NCI-H2171 treated with DMSO at 0.1 percent for 48 hours (cell line): ENCODE measurements around the gene MGST2.

Experiments used
- DNase-seq: peaks from one replicate; lab custom pipeline; 2025; lab: John Stamatoyannopoulos, UW

MGST2 gene

DNA sequence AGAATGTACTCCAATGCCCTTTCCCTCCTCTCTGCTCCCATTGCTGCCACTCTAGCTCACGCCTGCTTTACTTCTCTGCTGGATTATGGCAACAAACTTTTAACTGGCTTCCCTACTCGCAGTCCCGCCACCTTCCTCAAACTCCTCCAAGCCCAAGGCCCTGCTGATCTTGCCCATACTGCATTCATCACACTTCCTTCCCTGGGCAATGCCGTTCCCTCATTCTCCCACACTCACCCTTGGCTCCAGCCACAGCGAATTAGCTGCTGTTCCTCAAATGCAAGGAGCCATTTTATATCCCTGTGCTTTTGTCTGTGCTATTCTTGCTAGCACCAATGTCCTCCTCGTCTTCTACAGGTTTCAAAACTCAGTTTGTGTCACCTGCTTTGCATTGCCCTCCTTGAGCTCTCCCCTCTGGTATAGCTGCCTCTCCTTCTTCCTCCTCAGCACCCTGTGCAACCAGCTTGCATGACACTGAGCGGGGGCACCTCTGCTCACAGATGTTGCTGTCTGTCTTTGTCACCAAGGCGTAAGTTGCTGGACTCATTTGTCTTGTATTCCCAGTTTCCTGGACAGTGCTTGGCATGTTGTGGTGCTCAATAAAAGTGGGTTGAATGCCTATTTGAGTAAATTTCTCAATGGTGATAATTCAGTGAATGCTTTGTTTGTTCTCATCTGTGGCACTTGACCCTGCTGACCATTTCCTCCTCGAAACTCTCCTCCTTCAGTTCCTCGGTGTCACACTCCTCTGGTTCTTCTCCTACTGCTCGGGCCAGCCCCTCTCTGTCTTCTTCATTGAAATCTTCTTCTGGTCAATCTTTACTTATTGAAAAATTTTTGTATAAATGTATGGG is 22.4 kb upstream of the MGST2 start:
- no peak for DNase-seq

DNA sequence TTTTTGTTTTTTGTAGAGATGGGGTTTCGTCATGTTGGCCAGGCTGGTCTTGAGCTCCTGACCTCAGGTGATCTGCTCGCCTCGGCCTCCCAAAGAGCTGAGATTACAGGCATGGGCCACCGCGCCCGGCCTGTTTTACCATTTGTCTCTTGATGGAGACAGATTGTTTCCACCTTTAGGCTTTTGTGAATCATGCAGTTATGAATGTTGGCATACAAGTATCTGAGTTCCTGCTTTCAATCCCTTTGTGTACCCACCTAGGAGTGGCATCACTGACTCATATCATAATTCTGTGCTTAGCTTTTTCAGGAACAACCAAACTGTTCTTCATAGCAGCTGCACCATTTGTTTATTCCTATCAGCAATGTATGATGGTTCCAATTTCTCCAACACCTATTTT is 20.2 kb upstream of the MGST2 start:
- DNase-seq = no peak

DNA sequence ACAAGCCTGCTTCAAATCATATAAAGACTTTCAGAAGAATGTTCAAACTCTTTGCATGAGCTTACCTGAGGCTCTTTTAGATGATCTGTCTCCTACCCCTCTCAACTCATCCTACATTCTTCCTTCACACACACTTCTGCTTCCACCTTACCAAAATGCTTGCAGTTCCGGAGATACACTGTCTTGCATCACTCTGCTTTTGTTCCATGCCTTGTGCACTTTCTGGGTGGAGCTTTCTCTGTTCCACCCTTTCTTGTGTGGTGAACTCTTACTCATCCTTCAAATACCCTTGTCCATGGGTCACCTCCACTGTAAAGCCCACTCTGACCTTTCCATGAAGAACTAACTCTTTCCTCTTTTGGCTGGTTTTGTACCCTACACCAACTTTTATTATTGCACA is 18.4 kb upstream of the MGST2 start:
- no peak for DNase-seq

DNA sequence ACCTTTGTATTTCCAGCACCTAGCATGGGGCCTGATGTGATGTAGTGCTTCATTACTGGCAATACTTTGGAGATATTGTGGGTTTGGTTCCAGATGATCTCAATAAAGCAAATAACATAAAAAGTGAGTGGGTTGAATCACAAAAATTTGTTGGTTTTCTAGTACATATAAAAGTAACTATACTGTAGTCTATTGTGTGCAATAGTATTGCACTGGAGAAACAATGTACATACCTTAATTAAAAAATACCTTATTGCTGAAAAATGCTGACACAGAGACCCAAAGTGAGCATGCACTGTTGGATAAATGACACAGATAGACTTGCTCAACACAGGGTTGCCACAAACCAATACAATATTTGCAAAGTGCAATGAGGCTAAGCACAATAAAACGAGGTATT is 17.7 kb upstream of the MGST2 start:
- DNase-seq = no peak

DNA sequence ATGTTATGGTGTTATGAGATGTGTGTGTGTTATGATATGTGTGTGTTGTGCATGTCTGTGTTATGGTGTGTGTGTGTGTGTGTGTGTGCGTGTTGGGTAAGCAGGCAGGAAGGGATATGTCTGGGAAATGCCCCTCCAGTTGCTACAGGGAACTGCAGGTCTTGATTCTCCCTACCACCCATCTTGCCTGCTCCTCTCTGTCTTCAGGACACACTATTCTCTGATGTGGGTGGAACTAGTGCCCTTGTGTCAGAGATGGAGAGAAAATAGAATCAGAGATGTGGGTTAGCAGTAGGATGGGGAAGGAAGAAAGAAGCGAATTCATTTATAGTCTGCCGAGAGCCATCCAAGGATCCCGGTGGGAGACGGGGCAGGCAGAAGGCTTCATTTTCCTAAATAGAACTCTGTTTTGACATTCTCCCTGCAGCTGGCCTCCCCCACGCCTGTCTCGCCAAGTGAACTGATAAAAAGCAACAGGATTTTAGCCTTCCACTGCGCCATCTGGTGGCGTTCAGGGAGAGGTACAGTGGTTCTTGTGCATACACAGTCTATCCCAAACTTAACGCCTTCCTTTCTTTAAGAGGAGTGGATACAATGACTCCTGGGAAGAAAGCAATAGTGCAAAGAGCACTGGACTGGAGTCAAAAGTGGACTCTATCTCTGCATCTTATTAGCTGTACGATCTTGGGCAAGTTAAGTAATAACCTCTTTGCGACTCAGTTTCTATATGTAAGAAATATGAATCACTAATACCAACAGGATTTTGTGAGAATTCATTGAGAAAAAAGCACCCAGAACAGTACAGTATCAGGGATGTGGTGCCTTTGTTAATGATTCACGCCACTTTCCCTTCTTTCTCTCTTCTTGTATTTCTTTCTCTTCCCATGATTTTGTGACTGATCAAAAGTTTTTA is 14.1 kb upstream of the MGST2 start:
- DNase-seq = peak; percentile 71

DNA sequence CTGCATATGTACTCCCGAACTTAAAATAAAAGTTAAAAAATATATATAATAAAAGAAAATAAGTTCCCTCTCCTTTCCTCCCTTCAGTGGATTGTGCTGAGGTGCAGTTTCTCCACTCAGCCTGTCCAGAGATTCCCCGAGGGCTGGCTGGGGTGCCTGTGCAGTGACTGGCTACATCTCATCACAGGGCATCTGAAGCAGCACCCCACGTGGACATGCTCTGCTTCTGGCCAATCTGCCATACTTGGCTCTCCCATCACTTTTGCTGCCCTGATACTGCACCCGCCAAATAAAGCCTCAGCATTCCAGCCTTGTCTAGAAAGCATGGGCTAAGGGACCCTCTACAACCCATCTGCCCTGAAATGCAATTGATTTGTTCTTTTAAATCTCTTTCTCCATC is 11.1 kb upstream of the MGST2 start:
- no peak for DNase-seq

DNA sequence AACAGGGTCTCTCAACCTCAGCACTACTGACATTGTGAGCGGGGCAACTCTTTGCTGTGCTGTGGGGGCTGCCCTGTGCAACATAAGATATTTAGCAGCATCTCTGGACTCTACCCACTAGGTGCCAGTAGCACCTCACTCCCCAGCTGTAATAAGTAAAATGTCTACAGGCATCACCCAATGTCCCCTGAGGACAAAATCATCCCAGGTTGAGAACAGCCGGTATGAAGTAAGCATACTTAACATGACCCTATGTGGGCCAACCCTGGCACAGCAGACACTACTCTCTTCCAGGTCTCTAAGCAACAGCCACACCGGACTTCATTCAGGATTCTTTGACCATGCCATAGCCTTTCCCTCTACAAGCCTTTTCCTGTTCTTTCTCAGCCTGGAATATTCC is 10.5 kb upstream of the MGST2 start:
- DNase-seq = peak; percentile 61

DNA sequence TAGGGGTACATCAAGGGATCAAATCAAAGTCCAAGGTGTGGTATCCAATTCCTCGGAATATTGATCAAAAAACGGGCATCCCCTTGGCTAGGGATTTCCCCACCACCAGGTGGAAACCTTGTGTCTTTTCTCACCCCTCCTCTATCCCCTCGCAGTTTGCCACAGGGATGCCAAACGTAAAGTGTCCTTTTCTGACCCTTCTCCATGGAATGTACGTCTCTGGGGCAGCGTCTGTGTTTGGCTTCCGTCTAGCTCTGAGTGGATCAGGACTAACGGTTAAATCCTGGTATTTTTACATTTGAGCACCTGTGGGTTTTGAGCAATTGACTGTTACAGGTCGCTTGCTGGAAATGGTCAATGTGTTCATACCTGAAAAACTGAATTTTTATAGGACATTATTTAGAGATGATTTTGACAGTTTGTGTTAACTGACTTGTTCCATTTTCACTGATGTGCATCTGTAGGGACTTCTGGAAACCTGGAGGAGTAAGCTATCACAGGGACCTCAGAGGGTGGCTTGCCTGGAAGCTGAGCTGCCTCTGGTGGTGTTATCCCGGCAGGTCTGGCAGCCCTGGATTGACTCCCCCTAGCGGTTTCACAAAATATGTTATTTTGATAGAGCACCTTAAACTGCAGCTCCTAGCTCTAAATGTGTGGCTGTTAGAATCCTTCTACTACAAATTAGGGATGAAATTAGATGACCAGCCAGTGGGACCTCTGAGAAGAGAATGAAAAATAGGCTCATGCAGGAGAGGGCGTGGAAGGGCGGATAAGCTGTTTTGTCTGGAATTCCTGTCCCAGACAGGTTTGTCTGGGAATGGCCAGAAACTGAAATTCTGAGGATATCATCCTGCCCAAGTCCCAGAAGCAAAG is 8.8 kb upstream of the MGST2 start:
- peak; percentile 76 for DNase-seq

DNA sequence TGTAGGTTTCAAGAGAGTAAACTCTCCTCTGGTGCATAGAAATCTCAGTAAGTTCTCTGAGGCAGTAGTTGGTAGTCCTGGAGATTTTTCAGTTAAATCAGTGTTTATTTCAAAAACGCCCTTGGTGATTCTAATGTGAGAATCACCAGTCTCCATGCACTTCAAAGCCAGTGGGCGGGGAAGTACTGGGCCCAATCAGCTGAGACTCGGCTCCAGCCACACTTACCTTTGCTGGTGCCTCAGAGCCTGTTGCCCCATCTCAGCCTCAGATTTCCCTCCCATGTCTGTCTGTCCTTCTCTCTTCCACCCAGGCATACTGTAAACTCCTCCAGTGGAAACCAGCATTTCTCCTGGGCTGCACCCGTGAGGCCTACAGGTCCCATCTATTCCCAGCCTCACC is 7.4 kb upstream of the MGST2 start:
- DNase-seq = no peak

DNA sequence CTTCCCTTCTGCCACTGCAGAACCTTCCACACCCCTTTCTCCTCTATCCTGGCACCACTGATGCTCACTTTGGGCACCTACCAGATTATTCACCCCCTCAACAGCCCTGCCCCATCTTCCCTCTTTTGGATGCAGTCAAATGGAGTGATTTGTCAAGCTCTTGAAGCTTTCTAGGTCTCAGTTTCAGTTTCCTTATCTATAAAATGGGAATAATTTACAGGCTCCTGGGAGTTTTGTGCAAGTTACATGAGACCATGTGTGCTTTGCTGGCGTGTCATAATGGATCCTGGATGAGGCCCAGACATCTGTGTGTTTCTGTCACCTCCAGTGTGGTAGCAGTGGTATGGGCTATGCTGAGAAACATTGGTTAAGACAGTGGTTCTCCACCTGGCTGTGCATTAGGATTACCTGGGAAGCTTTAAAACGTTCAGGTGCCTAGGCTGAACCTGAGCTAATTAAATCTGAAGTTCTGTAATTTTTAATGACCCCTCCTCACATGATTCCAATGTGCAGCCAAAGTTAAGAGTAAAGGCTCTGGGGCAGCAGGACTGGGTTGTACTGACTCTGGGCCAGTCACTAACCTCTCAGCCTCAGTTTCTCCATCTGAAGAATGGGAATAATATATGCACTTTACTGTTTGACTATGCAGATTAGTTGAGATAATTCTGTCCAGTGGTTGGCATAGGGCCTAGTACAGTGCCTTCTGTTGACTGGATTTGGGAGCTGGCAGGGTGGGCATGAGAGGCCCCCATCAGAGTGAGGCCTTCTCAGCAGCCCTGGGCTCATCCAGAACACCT is 6.8 kb upstream of the MGST2 start:
- no peak for DNase-seq

DNA sequence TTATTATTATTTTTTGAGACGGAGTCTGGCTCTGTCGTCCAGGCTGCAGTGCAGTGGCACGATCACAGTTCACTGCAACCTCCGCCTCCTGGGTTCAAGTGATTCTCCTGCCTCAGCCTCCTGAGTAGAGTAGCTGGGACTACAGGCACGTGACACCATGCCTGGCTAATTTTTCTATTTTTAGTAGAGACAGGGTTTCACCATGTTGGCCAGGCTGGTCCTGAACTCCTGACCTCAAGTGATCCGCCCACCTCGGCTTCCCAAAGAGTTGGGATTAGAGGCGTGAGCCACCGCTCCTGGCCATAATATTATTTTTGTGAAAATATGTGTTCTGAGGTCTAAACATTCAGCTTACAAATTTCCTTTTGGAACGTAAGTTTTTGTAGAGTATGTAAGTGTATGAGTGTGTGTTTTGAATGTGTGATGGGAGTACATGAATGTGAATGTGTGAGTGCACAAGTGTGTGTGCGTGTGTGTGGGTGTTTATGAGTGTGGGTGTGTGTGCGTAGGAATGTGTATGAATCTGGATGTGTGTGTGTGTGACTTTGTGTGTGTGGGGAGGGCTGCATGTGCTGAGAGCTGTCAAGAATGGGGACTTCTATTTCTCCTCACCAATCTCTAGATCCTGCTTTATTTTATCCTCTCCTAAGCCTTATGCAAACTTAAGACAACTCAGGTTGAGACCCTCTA is 5.7 kb upstream of the MGST2 start:
- no peak for DNase-seq

DNA sequence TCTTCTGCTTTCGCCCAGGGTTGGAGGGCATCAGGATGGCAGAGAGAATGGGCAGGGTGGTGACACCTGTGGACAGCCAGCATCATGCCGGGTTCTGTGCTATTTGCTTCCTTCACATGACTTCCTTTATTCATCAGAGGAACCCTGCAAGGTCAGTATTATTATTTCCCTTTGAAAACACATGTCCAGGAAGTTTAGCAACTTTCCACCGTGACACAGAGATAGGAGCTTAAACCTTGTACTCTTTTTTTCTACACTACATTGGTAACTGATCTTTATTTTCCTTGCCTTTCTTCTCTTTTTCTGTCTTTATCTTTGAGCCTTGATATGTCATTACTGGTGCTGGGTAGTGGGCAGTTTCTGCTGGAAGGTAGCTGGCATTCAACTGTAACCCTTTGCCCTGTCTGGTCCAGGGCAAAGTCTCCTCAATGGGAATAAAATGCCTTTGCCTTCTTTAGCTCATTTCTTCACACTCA is 5.0 kb upstream of the MGST2 start:
- no peak for DNase-seq

DNA sequence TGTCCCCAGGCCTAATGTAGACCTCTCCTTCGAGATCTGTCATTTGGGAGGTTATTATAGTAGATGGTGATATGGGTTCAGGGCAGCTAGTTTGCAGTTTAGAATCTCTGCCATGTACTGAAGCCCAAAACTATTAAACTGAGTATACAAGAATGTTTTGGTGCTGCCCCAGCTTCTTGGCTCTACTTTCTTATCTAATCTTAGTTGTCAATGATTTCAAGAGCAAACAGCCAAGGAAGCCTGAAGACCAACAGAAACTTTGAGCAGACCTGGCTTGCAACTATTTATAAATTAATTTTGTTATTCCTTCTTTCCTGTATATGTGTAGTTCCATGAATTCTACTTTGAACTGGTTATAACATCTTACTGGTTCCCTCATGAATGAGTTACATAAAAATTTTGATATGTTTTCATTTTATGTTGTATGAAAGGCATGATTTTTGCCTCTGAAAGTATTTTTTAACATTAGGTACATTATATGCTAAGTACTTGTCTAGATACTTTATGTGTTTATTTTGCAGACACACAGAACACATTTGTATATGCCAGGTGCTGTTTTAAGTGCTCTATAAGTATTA is 2.0 kb upstream of the MGST2 start:
- DNase-seq = no peak

DNA sequence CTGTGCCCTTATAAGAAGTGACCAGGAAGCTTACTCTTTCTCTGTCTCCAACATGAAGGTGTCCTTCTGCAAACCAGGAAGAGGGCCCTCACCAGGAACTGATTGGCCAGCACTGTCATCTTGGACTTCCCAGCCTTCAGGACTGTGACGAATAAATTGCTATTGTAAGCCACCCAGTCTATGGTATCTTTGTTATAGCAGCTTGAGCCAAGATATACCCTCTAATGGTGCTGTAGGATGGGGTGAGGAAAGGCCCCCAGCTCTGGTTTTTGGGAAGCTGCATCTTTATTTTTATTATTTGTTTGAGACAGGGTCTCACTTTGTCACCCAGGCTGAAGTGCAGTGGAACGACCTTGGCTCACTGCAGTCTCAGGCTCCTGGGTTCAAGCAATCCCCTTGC is 1.2 kb upstream of the MGST2 start:
- no peak for DNase-seq

DNA sequence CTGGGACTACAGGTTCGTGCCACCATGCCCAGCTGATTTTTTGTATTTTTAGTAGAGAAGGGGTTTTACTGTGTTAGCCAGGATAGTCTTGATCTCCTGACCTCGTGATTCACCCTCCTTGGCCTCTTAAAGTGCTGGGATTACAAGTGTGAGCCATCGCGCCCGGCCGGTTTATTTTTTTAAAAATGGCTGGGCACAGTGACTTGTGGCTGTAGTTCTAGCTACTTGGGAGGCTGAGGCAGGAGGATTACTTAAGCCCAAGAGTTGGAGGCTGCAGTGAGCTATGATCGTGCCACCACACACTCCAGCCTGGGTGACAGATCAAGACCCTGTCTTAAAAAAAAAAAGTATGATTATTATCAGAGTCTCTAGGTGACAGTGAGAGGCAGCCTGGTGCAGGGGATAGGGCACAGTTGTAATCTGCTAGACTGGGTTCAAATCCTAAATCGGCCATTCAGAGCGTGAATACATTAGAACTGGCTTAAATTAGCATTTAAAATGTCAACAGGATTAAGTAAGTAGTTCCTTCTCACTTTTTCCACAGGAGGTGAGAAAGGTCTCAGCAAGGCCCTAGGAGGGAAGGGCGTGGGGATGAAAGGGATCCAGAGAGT is 435 bp upstream of the MGST2 start:
- DNase-seq = peak; percentile 23

DNA sequence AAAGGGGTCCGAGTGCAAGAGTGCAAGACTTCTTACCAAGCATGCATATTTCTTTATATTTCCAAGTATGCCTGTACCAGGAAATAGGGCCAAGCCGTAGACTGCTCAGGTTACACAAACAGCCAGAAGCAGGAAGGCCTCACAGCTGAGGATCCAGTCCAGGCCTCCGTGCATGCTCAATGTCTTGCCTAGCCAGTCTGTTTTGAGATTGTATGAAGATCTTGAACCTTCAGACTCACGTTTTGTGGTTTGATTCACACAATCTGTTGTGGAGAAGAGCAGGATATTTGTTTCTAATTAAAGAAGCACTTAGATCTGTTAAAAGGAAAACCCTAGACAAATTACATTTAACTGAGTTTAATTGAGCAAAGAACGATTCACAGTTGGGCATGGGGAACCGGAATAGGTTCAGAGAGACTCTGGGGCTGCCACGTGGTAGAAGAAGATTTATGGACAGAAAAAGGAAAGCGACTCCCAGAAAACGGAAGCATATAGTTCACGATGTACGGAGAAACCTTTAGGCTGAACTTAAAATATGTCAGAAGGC is 1.2 kb downstream of the MGST2 start:
- DNase-seq = peak; percentile 53

DNA sequence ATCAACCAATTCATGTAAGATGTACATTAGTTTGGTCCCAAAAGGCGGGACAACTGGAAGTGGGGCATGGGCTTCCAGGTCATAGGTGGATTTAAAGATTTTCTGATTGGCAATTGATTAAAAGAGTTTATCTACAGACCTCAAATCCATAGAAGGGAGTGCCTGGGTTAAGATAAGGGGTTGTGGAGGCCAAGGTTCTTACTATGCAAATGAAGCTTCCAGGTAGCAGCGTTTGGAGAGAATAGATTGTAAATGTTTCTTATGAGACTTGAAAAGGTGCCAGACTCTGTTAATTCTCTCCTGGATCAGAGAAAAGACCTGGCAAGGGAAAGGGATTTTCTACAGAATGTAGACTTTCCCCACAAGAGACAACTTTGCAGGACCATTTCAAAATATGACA is 2.4 kb downstream of the MGST2 start:
- DNase-seq = no peak

DNA sequence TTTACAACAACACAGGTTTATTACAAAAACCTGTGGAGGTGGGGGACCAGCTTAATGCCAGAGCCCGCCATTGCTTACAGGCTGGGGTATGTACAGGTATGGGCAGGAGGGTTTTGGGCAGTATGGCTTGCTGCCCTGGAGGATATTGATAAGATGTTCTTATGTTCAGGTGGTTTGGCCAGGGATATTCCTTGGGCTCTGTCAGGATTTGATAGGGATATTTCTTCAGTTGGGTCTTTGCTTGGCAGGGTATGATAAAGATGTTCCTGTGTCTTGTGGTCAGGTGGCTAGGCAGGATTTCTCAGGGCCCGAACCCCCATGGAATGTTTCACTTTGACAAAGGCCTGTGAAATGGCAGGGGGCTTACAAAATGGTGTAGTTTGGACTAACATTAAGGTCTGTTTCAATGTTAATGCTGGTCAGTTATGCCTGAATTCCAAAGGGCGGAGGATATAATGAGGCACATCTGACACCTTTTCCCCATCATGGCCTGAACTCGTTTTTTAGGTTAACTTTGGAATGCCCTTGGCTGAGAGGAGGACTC is 3.1 kb downstream of the MGST2 start:
- DNase-seq = no peak

DNA sequence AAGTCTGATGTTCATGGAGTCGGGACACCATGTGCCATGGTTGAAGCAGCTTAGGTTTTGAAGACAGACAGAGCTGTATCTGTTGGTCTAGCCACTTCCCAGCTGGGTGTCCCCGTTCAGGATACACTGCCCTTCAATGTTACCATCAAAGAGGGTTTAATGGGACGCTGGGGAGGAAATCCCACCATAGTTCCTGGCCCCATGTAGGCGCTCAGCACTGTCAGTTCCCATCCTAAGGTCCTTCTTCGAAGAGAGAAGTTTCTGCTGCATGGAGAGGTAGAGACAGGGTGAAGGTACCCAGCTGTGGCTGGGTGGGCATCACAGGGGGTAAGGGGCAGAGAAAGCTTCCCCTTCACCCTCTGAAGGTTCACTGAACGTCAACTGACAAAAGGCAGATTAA is 3.7 kb downstream of the MGST2 start:
- DNase-seq = no peak
